Measurements from ENCODE around the gene DHRS3. TPM values are rescaled to one million over a fixed set of nuclear protein-coding genes. Genes with fewer than 3 reads are reported as not detected.
"Not testable (repeated sequence)": the region's sequence is repeated elsewhere in the genome, so short reads cannot be mapped to it uniquely, and the experiment has no call there.

Gene DHRS3
- total RNA-seq, 2 experiments from 2014 or later = 20.8 to 60.4 TPM

- H3K27me3 Mint-ChIP-seq = no peaks in the 10 kb centered on the region
- no peak overlapping the region for H3K27ac Mint-ChIP-seq
- H3K4me1 Mint-ChIP-seq = no peaks in the 10 kb centered on the region
- H3K4me3 Mint-ChIP-seq = no peak overlapping the region
- H3K9me3 Mint-ChIP-seq (ENCODE audit: low read depth) = peaks cover 17% of the 10 kb centered on the region
- no peak for DNase-seq
- CTCF ChIA-PET = no interaction called here
- no peak for ATAC-seq
- peaks cover 37% of the 10 kb centered on the region for H3K36me3 Mint-ChIP-seq
Observed at GRCh38 chr1:12566484-12567287, 51.3 kb downstream of the DHRS3 start.

DNA sequence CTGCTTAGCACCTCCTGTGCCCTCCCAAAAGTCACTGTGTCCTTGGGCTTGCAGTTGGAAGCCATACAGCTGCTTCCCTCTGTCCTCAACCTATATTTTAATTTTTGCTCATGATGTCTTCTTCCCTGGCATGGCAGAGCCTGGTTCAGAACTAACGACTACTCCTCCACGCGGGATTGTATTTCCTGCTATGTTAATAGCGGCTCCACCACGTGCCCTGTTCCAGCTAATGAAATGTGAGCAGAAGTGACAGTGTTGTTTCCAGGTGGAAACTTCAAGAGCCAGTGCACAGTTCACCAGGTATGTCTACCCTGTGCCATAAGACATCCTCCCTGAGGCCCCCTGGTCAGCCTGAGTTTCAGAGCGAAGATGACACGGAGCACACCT, 52.1 kb downstream of the DHRS3 start:
- DNase-seq (no peak), ATAC-seq (no peak)
- Mint-ChIP-seq H3K4me3 (no peak overlapping the region), H3K27ac (no peak overlapping the region), H3K36me3 (peaks cover 37% of the 10 kb centered on the region), H3K4me1 (no peaks in the 10 kb centered on the region), H3K9me3 (ENCODE audit: low read depth) (peaks cover 17% of the 10 kb centered on the region), H3K27me3 (no peaks in the 10 kb centered on the region)
- CTCF ChIA-PET = no interaction called here

DNA sequence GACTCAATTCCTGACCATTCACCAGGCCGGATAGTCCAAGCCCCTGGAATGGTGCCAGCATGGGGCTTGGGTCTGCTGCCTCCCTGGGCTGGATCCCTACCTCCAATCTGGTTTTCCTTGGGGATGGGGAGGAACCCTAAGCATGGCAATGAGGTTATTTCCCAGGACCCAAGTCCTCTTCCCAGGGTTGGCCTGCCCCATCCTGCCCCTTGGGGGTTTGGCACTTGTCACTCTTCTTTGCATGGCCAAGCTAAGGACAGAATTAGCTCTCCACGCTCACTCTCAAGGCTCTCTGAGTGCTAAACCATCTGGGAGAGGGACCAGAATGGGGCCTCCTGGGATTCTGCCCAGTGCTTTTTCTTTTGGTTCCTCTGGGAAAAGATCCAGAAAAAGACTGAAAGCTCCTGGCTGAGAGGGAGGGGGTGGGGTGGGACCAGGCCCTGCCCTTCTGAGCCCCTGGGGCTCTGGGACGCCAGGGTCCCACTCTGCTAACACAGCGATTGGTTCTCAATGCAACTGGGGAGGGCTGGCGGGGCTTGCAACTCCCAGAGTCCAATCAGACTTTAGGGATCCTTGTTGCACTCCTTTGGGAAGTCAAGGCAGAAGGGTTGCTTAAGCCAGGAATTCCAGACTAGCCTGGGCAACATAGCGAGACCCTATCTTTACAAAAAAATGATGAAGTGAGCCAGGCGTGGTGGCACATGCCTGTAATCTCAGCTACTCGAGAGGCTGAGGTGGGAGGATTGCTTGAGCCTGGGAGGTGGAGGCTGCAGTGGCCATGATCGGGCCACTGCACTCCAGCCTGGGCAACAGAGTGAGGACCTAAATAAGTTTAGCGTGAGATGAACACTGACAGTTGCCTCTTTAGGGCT, 52.7 kb downstream of the DHRS3 start:
- Mint-ChIP-seq H3K9me3 (ENCODE audit: low read depth) (peaks cover 17% of the 10 kb centered on the region), H3K27me3 (no peaks in the 10 kb centered on the region), H3K4me1 (no peaks in the 10 kb centered on the region), H3K27ac (no peak overlapping the region), H3K4me3 (no peak overlapping the region), H3K36me3 (peaks cover 37% of the 10 kb centered on the region)
- ATAC-seq = no peak
- CTCF ChIA-PET = no interaction called here
- DNase-seq = no peak

- H3K27me3 Mint-ChIP-seq, H3K27ac Mint-ChIP-seq, CTCF ChIA-PET, H3K4me1 Mint-ChIP-seq, H3K4me3 Mint-ChIP-seq, DNase-seq, ATAC-seq: not testable (repeated sequence)
- Mint-ChIP-seq H3K36me3 (peaks cover 37% of the 10 kb centered on the region), H3K9me3 (ENCODE audit: low read depth) (peaks cover 17% of the 10 kb centered on the region)
Observed at GRCh38 chr1:12564251-12564650, 53.8 kb downstream of the DHRS3 start.

- H3K4me1 Mint-ChIP-seq = no peaks in the 10 kb centered on the region
- H3K9me3 Mint-ChIP-seq (ENCODE audit: low read depth) = peaks cover 17% of the 10 kb centered on the region
- no peak overlapping the region for H3K27ac Mint-ChIP-seq
- no peak overlapping the region for H3K4me3 Mint-ChIP-seq
- DNase-seq = no peak
- H3K36me3 Mint-ChIP-seq = peaks cover 36% of the 10 kb centered on the region
- ATAC-seq = no peak
- CTCF ChIA-PET = no interaction called here
- H3K27me3 Mint-ChIP-seq = no peaks in the 10 kb centered on the region
Observed at GRCh38 chr1:12562955-12563576, 54.9 kb downstream of the DHRS3 start.

DNA sequence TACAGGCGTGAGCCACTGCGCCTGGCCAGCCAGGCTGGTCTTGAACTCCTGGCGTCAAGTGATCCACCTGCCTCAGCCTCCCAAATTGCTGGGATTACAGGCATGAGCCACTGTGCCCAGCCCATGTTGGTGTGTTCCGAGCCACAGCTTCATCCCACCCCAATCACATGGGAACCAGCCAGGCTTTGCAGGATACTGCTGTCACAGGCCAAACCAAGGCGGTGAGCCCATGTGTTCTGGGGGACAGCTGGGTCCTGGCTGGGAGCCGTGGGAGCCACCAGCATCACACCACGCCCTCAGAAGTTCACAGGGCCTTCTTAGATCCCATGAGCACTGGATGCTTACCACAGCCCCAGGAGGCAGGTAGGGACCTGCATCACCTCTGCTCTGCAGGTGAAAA, 56.9 kb downstream of the DHRS3 start:
- no peak overlapping the region for H3K4me3 Mint-ChIP-seq
- H3K9me3 Mint-ChIP-seq (ENCODE audit: low read depth) = peaks cover 17% of the 10 kb centered on the region
- DNase-seq (no peak), ATAC-seq (no peak)
- H3K27me3 Mint-ChIP-seq = no peaks in the 10 kb centered on the region
- H3K36me3 Mint-ChIP-seq = peaks cover 22% of the 10 kb centered on the region
- no peaks in the 10 kb centered on the region for H3K4me1 Mint-ChIP-seq
- CTCF ChIA-PET = interaction anchor here (1.5 kb wide), 1 partner anchor 98 kb away, joined by 3 read pairs; no protein-coding TSS in a partner anchor
- H3K27ac Mint-ChIP-seq = no peak overlapping the region

DNA sequence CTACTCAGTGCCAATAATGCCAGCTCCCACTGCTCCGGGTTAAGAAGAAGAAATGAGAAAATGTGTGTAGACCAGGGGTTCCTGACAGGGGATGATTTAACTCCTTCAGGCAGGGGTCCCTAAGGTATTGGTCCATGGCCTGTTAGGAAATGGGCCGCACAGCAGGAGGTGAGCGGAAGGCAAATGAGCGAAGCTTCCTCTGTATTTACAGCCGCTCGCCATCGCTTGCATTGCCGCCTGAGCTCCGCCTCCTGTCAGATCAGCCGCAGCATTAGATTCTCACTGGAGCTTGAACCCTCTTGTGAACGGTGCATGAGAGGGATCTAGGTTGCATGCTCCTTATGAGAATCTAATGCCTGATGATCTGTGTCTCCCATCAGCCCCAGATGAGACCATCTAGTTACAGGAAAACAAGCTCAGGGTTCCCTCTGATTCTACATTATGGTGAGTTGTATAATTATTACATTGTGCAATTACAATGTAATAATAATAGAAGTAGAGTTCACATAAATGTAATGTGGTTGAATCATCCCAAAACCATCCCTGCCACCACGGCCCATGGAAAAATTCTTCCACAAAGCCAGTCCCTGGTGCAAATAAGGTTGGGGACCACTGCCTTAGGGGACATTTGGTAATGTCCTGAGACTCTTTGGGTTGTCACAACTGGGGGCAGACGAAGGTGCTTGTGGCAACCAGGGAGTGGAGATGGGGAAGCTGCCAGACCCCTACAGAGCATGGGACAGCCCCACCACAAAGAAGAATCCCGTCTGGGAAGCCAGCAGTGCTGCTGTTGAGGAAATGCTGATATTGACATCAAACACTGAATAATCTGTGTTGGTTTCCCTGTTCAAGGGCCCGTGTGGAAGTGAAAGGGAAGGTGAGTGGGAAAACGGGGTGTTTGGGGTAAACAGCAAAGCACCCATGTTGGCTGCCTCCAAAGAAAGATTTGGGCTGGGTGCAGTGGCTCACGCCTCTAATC, 60.8 kb downstream of the DHRS3 start:
- no peak for ATAC-seq

DNA sequence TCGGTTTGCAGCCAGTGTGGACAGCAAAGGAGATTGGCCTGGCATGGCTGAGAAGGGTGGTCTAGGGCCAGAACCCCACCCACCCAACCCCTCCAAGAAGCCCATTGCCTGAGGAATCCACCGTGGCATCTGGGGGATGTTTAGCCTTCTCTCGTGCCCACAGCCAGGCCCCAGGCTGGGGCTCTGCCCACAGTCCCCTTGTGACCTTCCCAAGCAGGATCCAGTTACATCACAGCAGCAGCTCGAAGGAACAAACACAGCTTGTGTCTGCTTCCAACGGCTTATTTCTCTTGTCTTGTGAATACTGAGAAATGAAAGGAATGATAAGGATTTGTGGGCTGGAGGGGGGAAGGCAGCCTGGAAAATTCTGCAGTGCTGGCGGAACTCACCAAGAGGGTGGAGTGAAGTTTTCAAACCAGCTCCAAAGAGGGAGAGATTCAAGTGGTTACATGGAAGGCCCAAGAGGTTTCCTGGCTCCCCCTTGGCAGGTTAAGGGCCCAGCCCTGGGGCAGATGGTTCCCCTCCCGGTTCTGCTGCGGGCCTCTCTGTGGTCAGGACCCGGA, 61.6 kb downstream of the DHRS3 start:
- Mint-ChIP-seq H3K36me3 (no peaks in the 10 kb centered on the region), H3K4me3 (no peak overlapping the region), H3K27me3 (no peaks in the 10 kb centered on the region), H3K27ac (no peak overlapping the region), H3K4me1 (no peaks in the 10 kb centered on the region), H3K9me3 (ENCODE audit: low read depth) (no peaks in the 10 kb centered on the region)
- no peak for ATAC-seq
- DNase-seq = no peak
- CTCF ChIA-PET = no interaction called here

More for the DNA sequence above, 60.8 kb downstream of the DHRS3 start:
- CTCF ChIA-PET = no interaction called here
- H3K9me3 Mint-ChIP-seq (ENCODE audit: low read depth) = peaks cover 1% of the 10 kb centered on the region
- peaks cover under 1% of the 10 kb centered on the region for H3K36me3 Mint-ChIP-seq
- no peak overlapping the region for H3K4me3 Mint-ChIP-seq
- H3K4me1 Mint-ChIP-seq = no peaks in the 10 kb centered on the region
- no peaks in the 10 kb centered on the region for H3K27me3 Mint-ChIP-seq
- DNase-seq = no peak
- H3K27ac Mint-ChIP-seq = no peak overlapping the region

DNA sequence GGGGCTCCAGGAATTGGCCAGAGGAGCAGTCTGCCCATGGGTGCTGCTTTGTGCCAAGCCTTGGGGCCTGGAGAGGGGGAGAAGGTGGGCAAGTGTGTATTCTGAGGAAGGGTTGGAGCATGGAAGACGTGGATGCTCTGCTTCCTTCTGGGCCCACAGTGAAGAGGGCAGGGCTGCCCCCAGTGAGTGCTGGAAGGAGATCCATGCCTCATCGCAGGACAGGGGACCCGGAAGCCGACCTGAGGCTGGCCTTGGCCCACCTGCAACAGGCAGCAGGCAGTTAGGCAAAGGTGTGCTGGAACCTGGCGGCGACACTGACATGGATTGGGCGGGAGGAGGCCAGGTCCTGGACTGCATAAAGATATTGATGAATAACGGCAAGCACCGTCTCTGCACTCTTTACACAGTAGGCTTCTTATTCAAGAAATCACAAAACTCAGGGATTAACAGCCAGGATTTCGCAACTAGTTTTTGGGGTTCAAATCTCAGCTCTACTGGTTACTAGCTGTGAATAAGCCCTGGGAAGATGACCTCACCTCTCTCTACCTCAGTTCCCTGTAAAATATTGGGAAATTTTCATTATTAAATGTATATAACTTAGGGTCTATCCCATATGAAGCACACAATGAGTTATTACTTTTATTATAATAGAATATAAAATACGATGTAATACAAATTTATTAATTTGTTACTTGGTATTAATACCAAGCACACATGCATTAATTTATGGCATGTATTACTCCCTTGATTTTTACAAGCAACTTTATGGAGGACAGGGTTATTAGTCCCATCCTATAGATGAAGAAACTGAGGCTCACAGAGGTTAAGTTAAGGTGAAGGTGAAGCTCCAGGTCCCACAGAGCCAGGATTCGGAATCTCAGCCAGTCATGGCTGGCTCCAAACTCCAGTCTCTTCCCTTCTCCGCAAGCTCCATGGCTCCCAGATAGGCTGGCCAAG, 62.3 kb downstream of the DHRS3 start:
- H3K9me3 Mint-ChIP-seq (ENCODE audit: low read depth) = no peaks in the 10 kb centered on the region
- CTCF ChIA-PET = no interaction called here
- ATAC-seq = no peak
- H3K36me3 Mint-ChIP-seq = no peaks in the 10 kb centered on the region
- H3K4me3 Mint-ChIP-seq = no peak overlapping the region
- H3K27ac Mint-ChIP-seq = no peak overlapping the region
- H3K27me3 Mint-ChIP-seq = no peaks in the 10 kb centered on the region
- H3K4me1 Mint-ChIP-seq = peaks cover 3% of the 10 kb centered on the region
- DNase-seq = no peak

GRCh38 chr1:12554521-12555305, 63.3 kb downstream of the DHRS3 start:
- H3K36me3 Mint-ChIP-seq = no peaks in the 10 kb centered on the region
- H3K4me1 Mint-ChIP-seq = peaks cover 9% of the 10 kb centered on the region
- H3K27me3 Mint-ChIP-seq = no peaks in the 10 kb centered on the region
- no peak overlapping the region for H3K27ac Mint-ChIP-seq
- no peak overlapping the region for H3K4me3 Mint-ChIP-seq
- DNase-seq (no peak), ATAC-seq (no peak)
- CTCF ChIA-PET = no interaction called here
- no peaks in the 10 kb centered on the region for H3K9me3 Mint-ChIP-seq (ENCODE audit: low read depth)

- Mint-ChIP-seq H3K27me3 (no peaks in the 10 kb centered on the region), H3K36me3 (no peaks in the 10 kb centered on the region), H3K4me3 (no peak overlapping the region), H3K27ac (no peak overlapping the region), H3K9me3 (ENCODE audit: low read depth) (no peaks in the 10 kb centered on the region), H3K4me1 (peaks cover 9% of the 10 kb centered on the region)
- DNase-seq (no peak), ATAC-seq (no peak)
- CTCF ChIA-PET = no interaction called here
Observed at GRCh38 chr1:12553963-12554362, 64.0 kb downstream of the DHRS3 start.

All from activated CD8-positive, alpha-beta memory T cell treated with anti-CD3 and anti-CD28 coated beads, Interleukin-2, amount 10 ng/mL, durations not matched to agents 7 days and 5 days (primary cell).